K562 (cell line): Measurements from ENCODE around the gene INTS4. TPM values are rescaled to one million over a fixed set of nuclear protein-coding genes. Genes with fewer than 3 reads are reported as not detected.

Source experiments
- CLOCK ChIP-seq: fragments of 250-450 bp; sonication (Bioruptor Pico); IDR thresholded peaks from 2 replicates; pipeline ENCODE4 v1.4.0; 2020; ENCODE audit warnings: mild to moderate bottlenecking, moderate library complexity, borderline replicate concordance
- CTBP1 ChIP-seq: fragments of 450-650 bp; IDR thresholded peaks from 2 replicates; pipeline ENCODE4 v1.6.1; 2016; ENCODE audit warnings: borderline replicate concordance
- E2F6 ChIP-seq, 2 experiments: IDR thresholded peaks; 2 replicates each; pipeline ENCODE4 v1.6.1; 2011; ENCODE audit warnings: borderline replicate concordance in 1 of 2, control low read depth in 1 of 2, low read depth in 1 of 2, low read length in 1 of 2, mild to moderate bottlenecking in 1 of 2, mixed read lengths in 1 of 2, moderate library complexity in 1 of 2; ENCODE audit not compliant: insufficient read depth in 1 of 2, insufficient read length in 1 of 2, poor library complexity in 1 of 2, severe bottlenecking in 1 of 2; ENCODE audit errors: extremely low read depth in 1 of 2
- ETV1 ChIP-seq: fragments of 450-650 bp; conservative IDR thresholded peaks from 2 replicates; pipeline ENCODE4 v1.6.1; 2016; ENCODE audit warnings: missing genetic modification characterization, control low read depth, low read depth, missing compliant biosample characterization
- SMAD4 ChIP-seq: fragments of 250-450 bp; sonication (Bioruptor Pico); conservative IDR thresholded peaks from 2 replicates; pipeline ENCODE4 v1.8.0; 2021; ENCODE audit warnings: inconsistent platforms, mild to moderate bottlenecking, moderate library complexity
- TCFL5 ChIP-seq: fragments of 250-450 bp; sonication (Bioruptor Pico); conservative IDR thresholded peaks from 2 replicates; pipeline ENCODE4 v1.6.1; 2021; ENCODE audit warnings: mild to moderate bottlenecking, moderate library complexity, matching md5 sums
- TFAM ChIP-seq: fragments of 250-450 bp; sonication (Bioruptor Pico); conservative IDR thresholded peaks from 2 replicates; pipeline ENCODE4 v1.5.0; 2021; ENCODE audit warnings: mild to moderate bottlenecking, moderate library complexity
- TSC22D4 ChIP-seq: fragments of 450-650 bp; IDR thresholded peaks from 2 replicates; pipeline ENCODE4 v1.6.1; 2016; ENCODE audit warnings: missing genetic modification characterization, missing biosample characterization, control low read depth
- ZBTB8A ChIP-seq: fragments of 450-650 bp; IDR thresholded peaks from 2 replicates; pipeline ENCODE4 v1.6.1; 2018; ENCODE audit warnings: mild to moderate bottlenecking, moderate library complexity; ENCODE audit not compliant: partially characterized antibody
- ZKSCAN8 ChIP-seq: fragments of 200-800 bp; sonication (Bioruptor generic); IDR thresholded peaks from 2 replicates; pipeline ENCODE4 v1.6.1; 2016; ENCODE audit warnings: missing genetic modification characterization, missing compliant biosample characterization
- polyA plus RNA-seq, 8 experiments: library from polyadenylated mRNA; depleted of rRNA in 4 of 8; stranded (reverse) in 5 of 8; unstranded in 3 of 8; fragments of >200 nt; fragmentation: Nextera tagmentation in 2 of 8; fragmentation: Illumina TruSeq in 1 of 8; extraction: Ambion mirVana in 2 of 8; extraction: Trizol in 1 of 8; gene quantifications; 2 replicates each; pipeline versions ENCODE4 v1.2.1 to v1.2.3, GENCODE V29; 2011 to 2014; ENCODE audit warnings: inconsistent platforms in 1 of 8, missing spikeins in 1 of 8
- total RNA-seq, 7 experiments: library from RNA; depleted of rRNA in 6 of 7; stranded (reverse); fragments of >200 nt in 6 of 7; fragmentation: Illumina TruSeq in 2 of 7; extraction: Trizol in 2 of 7; gene quantifications; 2 replicates each; pipeline versions ENCODE4 v1.2.1 to v1.2.3, GENCODE V29; 2011 to 2021; ENCODE audit warnings: low replicate concordance in 1 of 7
- TF ChIP-seq, protein P1 (sequence below), 3 experiments: fragments of 200-800 bp in 1 of 3; fragments of 250-450 bp in 1 of 3; fragments of 450-650 bp in 1 of 3; sonication (Bioruptor Pico) in 1 of 3; sonication (Bioruptor generic) in 1 of 3; formaldehyde crosslinking in 1 of 3; IDR thresholded peaks; 2 replicates each; pipeline versions ENCODE4 v1.6.1 to v1.8.0; 2016 to 2022; ENCODE audit warnings: mild to moderate bottlenecking in 2 of 3, missing genetic modification characterization in 2 of 3, missing compliant biosample characterization in 1 of 3, moderate library complexity in 1 of 3
- TF ChIP-seq, protein P2 (sequence below): fragments of 450-650 bp; IDR thresholded peaks from 2 replicates; pipeline ENCODE4 v1.6.1; 2017; ENCODE audit warnings: antibody characterized with exemption, mild to moderate bottlenecking

Gene INTS4
- total and polyA plus RNA-seq, 9 of the 15 experiments (the other 6 are each of a cell fraction or from before 2014, with no cell fraction given): 28.4 to 53.4 (median 44.5) TPM

GRCh38 chr11:78039919-78040671 lies 45.6 kb upstream of the INTS4 start (continued):
- TF ChIP-seq, protein P1, sequence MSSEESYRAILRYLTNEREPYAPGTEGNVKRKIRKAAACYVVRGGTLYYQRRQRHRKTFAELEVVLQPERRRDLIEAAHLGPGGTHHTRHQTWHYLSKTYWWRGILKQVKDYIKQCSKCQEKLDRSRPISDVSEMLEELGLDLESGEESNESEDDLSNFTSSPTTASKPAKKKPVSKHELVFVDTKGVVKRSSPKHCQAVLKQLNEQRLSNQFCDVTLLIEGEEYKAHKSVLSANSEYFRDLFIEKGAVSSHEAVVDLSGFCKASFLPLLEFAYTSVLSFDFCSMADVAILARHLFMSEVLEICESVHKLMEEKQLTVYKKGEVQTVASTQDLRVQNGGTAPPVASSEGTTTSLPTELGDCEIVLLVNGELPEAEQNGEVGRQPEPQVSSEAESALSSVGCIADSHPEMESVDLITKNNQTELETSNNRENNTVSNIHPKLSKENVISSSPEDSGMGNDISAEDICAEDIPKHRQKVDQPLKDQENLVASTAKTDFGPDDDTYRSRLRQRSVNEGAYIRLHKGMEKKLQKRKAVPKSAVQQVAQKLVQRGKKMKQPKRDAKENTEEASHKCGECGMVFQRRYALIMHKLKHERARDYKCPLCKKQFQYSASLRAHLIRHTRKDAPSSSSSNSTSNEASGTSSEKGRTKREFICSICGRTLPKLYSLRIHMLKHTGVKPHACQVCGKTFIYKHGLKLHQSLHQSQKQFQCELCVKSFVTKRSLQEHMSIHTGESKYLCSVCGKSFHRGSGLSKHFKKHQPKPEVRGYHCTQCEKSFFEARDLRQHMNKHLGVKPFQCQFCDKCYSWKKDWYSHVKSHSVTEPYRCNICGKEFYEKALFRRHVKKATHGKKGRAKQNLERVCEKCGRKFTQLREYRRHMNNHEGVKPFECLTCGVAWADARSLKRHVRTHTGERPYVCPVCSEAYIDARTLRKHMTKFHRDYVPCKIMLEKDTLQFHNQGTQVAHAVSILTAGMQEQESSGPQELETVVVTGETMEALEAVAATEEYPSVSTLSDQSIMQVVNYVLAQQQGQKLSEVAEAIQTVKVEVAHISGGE (CRISPR knock-in tag; IDR thresholded peaks at IDR 0.05): 0 out of 6 replicates have a peak, but pooled peaks of 1 of the 3 experiments have one; percentile 16
- TF ChIP-seq SMAD4 (CRISPR knock-in tag): peak; percentile 38; the same call in 1 of the 2 replicates
- no peak for TF ChIP-seq ZBTB8A
- peak; percentile 45; the same call in 1 of the 2 replicates for TF ChIP-seq CTBP1
- peak; percentile 87 for TF ChIP-seq ETV1
- no peak for TF ChIP-seq TCFL5 (CRISPR knock-in tag)
- 0 out of 2 replicates have a peak, but pooled peaks have one; percentile 10 for TF ChIP-seq ZKSCAN8 (CRISPR knock-in tag)
- no peak for TF ChIP-seq TSC22D4
- TF ChIP-seq E2F6 (IDR thresholded peaks at IDR 0.05; ENCODE audit: borderline replicate concordance in 1 of 2, extremely low read depth in 1 of 2, insufficient read depth in 1 of 2, insufficient read length in 1 of 2, low read depth in 1 of 2, low read length in 1 of 2, poor library complexity in 1 of 2, severe bottlenecking in 1 of 2): no peak
- TF ChIP-seq CLOCK: no peak
- TF ChIP-seq, protein P2, sequence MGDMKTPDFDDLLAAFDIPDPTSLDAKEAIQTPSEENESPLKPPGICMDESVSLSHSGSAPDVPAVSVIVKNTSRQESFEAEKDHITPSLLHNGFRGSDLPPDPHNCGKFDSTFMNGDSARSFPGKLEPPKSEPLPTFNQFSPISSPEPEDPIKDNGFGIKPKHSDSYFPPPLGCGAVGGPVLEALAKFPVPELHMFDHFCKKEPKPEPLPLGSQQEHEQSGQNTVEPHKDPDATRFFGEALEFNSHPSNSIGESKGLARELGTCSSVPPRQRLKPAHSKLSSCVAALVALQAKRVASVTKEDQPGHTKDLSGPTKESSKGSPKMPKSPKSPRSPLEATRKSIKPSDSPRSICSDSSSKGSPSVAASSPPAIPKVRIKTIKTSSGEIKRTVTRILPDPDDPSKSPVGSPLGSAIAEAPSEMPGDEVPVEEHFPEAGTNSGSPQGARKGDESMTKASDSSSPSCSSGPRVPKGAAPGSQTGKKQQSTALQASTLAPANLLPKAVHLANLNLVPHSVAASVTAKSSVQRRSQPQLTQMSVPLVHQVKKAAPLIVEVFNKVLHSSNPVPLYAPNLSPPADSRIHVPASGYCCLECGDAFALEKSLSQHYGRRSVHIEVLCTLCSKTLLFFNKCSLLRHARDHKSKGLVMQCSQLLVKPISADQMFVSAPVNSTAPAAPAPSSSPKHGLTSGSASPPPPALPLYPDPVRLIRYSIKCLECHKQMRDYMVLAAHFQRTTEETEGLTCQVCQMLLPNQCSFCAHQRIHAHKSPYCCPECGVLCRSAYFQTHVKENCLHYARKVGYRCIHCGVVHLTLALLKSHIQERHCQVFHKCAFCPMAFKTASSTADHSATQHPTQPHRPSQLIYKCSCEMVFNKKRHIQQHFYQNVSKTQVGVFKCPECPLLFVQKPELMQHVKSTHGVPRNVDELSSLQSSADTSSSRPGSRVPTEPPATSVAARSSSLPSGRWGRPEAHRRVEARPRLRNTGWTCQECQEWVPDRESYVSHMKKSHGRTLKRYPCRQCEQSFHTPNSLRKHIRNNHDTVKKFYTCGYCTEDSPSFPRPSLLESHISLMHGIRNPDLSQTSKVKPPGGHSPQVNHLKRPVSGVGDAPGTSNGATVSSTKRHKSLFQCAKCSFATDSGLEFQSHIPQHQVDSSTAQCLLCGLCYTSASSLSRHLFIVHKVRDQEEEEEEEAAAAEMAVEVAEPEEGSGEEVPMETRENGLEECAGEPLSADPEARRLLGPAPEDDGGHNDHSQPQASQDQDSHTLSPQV: peak; percentile 96
- TF ChIP-seq TFAM (CRISPR knock-in tag): no peak
